ENCODE data around the gene P2RX3. TPM values are rescaled to one million over a fixed set of nuclear protein-coding genes. Genes with fewer than 3 reads are reported as not detected.

The P2RX3 gene
- total RNA-seq, 4 donors from 2014 or later = 0.34 TPM; not detected in 3

DNA sequence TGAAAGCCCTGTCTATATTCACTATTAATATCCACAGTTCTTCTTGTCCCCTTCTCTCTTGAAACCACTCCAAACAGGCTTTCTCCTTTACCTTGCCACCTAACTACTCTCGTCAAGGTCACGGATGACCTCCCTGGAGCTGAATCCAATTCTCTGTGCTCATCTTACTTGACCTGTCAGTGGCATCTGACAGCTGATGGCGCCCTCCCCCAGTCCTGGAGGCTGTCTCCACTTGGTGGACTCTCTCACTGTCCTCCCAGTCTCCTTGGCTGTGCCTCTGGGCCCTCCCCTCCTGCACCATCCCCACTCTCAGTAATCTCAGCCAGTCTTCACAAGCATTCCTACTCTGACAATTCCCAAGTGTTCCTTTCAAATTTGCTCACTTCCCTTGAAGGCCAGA lies 22.1 kb upstream of the P2RX3 start:
- no peak for TF ChIP-seq CTCF (IDR thresholded peaks at IDR 0.05; ENCODE audit: low read depth)

- no peak for TF ChIP-seq CTCF (IDR thresholded peaks at IDR 0.05; ENCODE audit: low read depth)
Measured at GRCh38 chr11:57318178-57318577, 20.0 kb upstream of the P2RX3 start.

DNA sequence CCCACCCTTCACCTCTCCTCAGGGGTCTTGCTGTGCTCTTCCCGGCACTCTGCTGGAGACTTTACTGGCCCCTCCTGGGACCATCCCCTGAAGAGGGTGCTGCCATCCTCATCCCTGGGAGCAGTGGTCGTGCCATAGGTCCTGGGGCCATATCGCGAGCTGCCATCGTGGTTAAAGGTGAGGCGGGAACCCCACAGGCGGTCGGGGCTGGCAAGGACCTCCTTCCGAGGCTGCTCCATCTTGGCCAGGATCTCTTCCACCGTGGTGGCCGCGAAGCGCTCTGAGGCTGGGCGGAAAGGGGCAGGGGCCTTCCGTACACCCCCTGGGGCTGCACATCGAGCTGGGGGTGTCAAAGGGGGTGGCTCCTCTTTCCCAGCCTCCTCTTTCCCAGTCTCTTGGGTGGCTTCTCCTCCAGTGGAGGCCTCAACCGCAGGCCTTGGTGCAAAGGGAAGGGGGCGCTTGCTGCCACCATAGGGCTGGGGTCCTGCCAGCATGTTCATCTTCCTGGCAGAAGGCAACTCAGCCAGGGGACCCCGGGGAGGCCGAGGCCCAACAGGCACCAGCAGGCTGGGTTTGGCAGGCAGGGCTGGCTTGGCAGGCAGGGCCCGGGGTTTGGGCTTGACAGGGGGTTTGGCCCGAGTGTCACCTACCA lies 18.0 kb upstream of the P2RX3 start:
- no peak for TF ChIP-seq CTCF (IDR thresholded peaks at IDR 0.05; ENCODE audit: low read depth)

DNA sequence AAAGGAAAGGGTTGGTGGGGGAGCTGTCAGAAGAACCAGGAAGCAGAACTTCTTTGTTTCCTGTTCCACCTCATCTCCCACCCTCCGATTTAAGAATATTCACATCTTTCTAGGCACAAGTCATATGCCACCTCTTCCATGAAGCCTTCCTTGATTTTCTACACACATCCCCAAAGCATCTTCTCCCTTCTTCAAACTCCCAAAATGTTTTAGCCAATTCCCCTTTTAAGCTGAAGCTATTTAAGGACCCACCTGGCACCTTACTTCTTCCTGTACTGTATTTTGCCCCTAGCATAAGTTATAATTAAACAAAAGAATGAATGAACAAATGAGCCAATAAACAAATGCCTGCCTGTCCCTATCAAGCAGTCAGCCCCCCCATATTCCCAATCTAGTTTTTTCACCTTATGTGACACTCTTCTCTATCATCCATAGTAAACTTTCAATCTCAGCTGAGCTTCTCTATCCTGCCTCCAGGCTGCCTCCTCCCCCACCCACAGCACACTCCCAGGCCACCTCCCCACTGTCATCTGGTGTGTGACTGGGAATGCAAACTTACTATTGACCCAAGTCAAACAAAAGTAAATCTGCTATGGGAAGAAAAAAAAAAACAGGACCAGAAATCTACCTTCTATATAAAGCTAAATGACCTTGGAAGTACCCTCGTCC lies 17.3 kb upstream of the P2RX3 start:
- TF ChIP-seq CTCF (IDR thresholded peaks at IDR 0.05; ENCODE audit: low read depth) = no peak

DNA sequence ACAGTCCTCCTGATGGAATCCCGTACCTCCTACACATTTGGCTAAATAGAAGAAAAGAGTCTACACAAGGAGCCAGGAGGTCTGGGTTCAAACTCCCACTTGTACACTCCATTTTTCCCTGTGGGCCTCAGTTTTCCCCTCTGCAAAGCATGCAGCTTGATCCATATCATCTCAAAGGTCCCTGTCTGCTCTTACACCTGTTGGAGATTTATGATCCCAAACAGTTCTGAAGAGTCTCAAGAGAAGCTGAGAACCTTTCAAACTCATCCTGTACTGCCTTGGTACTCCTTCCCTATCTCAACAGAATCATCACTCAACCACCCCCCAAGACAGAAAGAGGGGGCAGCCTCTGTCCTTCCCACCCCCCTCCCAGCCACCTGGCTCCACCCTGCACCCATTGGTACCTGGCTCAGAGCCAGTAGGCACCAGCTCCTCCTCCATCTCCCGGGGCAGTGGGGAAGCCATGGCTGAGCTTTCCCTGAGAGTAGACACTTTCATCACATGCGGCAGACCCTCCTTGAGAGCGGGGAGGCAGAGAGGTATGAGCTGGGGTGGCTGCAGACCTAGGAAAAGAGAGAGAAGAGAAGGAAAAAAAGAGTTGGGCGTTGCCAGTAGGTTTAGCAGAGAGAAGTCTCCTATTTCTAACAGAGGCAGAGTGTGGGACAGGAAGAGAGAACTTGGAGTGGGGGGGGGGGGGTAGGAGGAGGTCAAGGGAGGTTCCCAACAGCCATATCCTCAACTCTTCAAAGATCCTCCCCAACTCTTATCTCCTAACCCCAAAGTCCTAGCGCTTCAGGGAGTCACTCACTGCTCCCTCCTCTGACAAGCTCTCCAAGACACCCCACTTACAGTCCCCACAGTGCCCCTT lies 16.5 kb upstream of the P2RX3 start:
- no peak for TF ChIP-seq CTCF (IDR thresholded peaks at IDR 0.05; ENCODE audit: low read depth)

- TF ChIP-seq CTCF (IDR thresholded peaks at IDR 0.05; ENCODE audit: low read depth) = no peak
Measured at GRCh38 chr11:57322256-57323166, 15.6 kb upstream of the P2RX3 start.

All from subcutaneous adipose tissue (tissue), 4 donors.